ENCODE results near the gene AAMP.
"Not testable (repeated sequence)": the region's sequence is repeated elsewhere in the genome, so short reads cannot be mapped to it uniquely, and the experiment has no call there.

The AAMP gene, protein sequence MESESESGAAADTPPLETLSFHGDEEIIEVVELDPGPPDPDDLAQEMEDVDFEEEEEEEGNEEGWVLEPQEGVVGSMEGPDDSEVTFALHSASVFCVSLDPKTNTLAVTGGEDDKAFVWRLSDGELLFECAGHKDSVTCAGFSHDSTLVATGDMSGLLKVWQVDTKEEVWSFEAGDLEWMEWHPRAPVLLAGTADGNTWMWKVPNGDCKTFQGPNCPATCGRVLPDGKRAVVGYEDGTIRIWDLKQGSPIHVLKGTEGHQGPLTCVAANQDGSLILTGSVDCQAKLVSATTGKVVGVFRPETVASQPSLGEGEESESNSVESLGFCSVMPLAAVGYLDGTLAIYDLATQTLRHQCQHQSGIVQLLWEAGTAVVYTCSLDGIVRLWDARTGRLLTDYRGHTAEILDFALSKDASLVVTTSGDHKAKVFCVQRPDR

DNA sequence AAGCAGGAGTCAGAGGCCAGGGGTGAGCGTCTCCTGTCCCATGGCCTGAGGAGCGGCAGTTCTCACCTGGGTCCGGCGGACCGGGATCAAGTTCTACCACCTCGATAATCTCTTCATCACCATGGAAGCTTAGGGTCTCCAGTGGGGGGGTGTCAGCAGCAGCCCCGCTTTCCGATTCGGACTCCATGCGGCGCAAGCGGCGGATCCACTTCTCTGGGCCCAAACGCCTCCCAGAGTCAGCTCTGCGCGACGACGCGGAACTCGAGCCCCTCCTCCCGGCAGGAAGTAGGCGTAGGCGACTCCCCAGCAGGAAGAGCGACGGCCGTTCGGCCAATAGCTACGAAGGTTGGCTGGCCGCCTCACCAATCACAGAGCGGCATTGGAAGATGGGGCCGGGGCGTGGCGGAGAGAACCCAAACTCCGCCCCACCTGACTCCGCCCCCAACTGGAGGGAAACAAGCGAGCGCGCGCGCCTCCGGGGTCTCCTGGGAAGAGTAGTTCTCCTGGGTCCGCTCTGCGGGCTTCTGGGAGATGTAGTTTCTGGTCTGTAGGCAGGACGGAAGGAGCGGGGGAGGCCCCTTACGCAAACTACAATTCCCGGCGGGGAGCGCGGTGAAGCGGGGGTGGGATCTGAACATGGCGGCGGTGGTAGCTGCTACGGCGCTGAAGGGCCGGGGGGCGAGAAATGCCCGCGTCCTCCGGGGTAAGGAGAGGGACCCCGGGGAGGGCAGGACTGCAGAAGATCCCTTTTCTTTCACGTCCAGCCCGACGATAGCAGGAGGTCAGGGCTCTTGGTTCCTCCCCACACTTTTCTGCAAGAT lies at the start of gene AAMP, which contains the start of gene PNKD:
Gene AAMP, minus strand, starts transcription at position 238 of the 821 bp plus-strand sequence. Its CDS starts 51 bp downstream, at position 187.
Gene PNKD, plus strand, starts transcription at position 620 of the 821 bp plus-strand sequence. Its CDS starts 17 bp downstream, at position 637.
- peak; percentile 100 for DNase-seq

- no peak for DNase-seq
Observed at GRCh38 chr2:218318241-218318640, 48.3 kb upstream of the AAMP start.

- DNase-seq: no peak
Observed at GRCh38 chr2:218317835-218318234, 47.9 kb upstream of the AAMP start.

GRCh38 chr2:218317303-218317630 lies 47.3 kb upstream of the AAMP start:
- no peak for DNase-seq

- DNase-seq: no peak
Observed at GRCh38 chr2:218315397-218315796, 45.5 kb upstream of the AAMP start.

DNA sequence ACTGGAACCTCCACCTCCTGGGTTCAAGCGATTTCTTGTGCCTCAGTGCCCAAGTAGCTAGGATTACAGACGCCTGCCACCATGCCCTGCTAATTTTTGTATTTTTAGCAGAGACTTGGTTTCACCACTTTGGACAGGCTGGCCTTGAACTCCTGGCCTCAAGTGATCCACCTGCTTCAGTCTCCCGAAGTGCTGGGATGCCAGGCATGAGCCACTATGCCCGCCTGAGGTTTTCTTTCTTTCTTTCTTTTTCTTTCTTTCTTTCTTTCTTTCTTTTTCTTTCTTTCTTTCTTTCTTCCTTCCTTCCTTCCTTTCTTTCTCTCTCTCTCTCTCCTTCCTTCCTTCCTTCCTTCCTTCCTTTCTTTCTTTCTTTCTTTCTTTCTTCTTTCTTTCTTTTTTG lies 44.8 kb upstream of the AAMP start:
- not testable (repeated sequence) for DNase-seq

GRCh38 chr2:218313356-218313755 lies 43.4 kb upstream of the AAMP start:
- no peak for DNase-seq

- no peak for DNase-seq
Observed at GRCh38 chr2:218312267-218312756, 42.4 kb upstream of the AAMP start.

DNA sequence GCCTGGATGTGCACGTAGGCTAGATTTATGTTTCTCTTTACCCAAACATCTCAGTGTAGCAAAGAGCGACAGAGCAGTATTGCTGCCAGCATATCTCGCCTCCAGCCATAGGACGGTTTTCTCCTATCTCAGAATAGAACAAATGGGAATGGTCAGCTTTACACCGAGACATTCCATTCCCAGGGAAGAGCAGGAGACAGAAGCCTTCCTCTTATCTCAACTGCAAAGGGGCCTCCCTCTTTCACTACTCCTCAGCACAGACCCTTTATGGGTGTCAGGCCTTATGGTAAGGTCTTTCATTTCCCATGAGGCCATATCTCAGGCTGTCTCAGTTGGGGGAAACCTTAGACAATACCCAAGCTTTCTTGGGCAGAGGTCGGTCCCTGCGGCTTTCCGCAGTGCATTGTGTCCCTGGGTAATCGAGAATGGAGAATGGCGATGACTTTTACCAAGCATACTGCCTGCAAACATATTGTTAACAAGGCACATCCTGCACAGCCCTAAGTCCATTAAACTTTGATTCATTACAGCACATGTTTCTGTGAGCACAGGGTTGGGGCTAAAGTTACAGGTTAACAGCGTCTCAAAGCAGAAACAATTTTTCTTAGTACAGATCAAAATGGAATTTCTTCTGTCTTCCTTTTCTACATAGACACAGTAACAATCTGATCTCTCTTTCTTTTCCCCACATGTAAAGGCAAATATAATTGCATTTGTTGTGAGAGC lies 41.8 kb upstream of the AAMP start:
- not testable (repeated sequence) for DNase-seq

- DNase-seq: no peak
Observed at GRCh38 chr2:218310853-218311540, 41.1 kb upstream of the AAMP start.

GRCh38 chr2:218307415-218308090 lies 37.6 kb upstream of the AAMP start:
- no peak for DNase-seq

- no peak for DNase-seq
Observed at GRCh38 chr2:218306184-218306920, 36.4 kb upstream of the AAMP start.

GRCh38 chr2:218305383-218305782 lies 35.4 kb upstream of the AAMP start:
- DNase-seq: no peak

DNA sequence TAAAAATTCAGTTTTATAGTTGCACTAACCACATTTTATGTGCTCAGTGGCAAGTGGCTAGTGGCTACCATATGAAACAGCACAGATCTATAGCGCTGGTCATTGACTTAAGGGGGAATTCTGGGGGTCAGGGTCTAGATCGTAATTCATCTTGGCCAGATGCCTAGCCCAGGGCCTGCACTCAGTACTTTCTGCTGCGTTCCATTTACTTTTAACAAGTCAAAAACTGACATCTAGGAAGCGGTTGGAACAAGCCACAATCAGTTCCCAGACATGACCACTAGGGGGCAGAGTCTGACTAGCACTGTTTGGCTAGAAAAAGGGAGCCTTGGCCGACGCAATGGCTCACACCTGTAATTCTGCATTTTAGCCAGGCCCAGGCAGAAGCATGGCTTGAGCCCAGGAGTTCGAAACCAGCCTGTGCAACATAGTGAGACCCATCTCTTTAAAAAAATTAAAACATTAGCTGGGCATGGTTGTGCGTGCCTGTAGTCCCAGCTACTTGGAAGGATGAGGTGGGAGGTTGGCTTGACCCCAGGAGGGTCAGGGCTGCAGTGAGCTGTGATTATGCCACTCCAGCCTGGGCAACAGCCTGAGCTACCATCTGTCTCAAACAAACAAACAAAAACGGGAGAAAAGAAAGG lies 31.4 kb upstream of the AAMP start:
- peak; percentile 78 for DNase-seq

GRCh38 chr2:218300141-218300540 lies 30.2 kb upstream of the AAMP start:
- no peak for DNase-seq

- DNase-seq: no peak
Observed at GRCh38 chr2:218298314-218298875, 28.5 kb upstream of the AAMP start.

GRCh38 chr2:218296847-218297246 lies 26.9 kb upstream of the AAMP start:
- DNase-seq: no peak

- DNase-seq: no peak
Observed at GRCh38 chr2:218296200-218296599, 26.3 kb upstream of the AAMP start.

GRCh38 chr2:218295029-218295428 lies 25.1 kb upstream of the AAMP start:
- DNase-seq: no peak

- DNase-seq: no peak
Observed at GRCh38 chr2:218294430-218295022, 24.6 kb upstream of the AAMP start.
